Amniotic stem cell (primary cell): ENCODE results near the gene DNAH2.
"Not testable (repeated sequence)": the region's sequence is repeated elsewhere in the genome, so short reads cannot be mapped to it uniquely, and the experiment has no call there.

Source experiments
- DNase-seq: peaks from one replicate; lab custom pipeline; 2025; lab: John Stamatoyannopoulos, UW

Gene DNAH2

GRCh38 chr17:7780736-7781135 is 63.2 kb downstream of the DNAH2 start:
- no peak for DNase-seq

GRCh38 chr17:7781429-7781828 is 63.9 kb downstream of the DNAH2 start:
- DNase-seq, result no peak

- DNase-seq, result no peak
Measured at GRCh38 chr17:7782240-7782639, 64.7 kb downstream of the DNAH2 start.

- no peak for DNase-seq
Measured at GRCh38 chr17:7786866-7787265, 69.3 kb downstream of the DNAH2 start.

- DNase-seq, result no peak
Measured at GRCh38 chr17:7789131-7789530, 71.6 kb downstream of the DNAH2 start.

GRCh38 chr17:7790150-7790549 is 72.6 kb downstream of the DNAH2 start:
- no peak for DNase-seq

GRCh38 chr17:7792611-7793010 is 75.1 kb downstream of the DNAH2 start:
- DNase-seq, result no peak

GRCh38 chr17:7794075-7794663 is 76.6 kb downstream of the DNAH2 start:
- DNase-seq, result no peak

- DNase-seq, result no peak
Measured at GRCh38 chr17:7797976-7798375, 80.4 kb downstream of the DNAH2 start.

GRCh38 chr17:7798839-7799238 is 81.3 kb downstream of the DNAH2 start:
- no peak for DNase-seq

- DNase-seq, result no peak
Measured at GRCh38 chr17:7803981-7804380, 86.4 kb downstream of the DNAH2 start.

- DNase-seq, result no peak
Measured at GRCh38 chr17:7806587-7806986, 89.0 kb downstream of the DNAH2 start.

GRCh38 chr17:7807206-7807605 is 89.7 kb downstream of the DNAH2 start:
- DNase-seq, result no peak

GRCh38 chr17:7809086-7809790 is 91.7 kb downstream of the DNAH2 start:
- DNase-seq, result no peak

- DNase-seq, result not testable (repeated sequence)
Measured at GRCh38 chr17:7809791-7810343, 92.3 kb downstream of the DNAH2 start.

- no peak for DNase-seq
Measured at GRCh38 chr17:7811251-7811650, 93.7 kb downstream of the DNAH2 start.

- no peak for DNase-seq
Measured at GRCh38 chr17:7814969-7815368, 97.4 kb downstream of the DNAH2 start.

- DNase-seq, result no peak
Measured at GRCh38 chr17:7816926-7817642, 99.5 kb downstream of the DNAH2 start.

GRCh38 chr17:7817643-7817964 is 100.1 kb downstream of the DNAH2 start:
- no peak for DNase-seq

GRCh38 chr17:7818026-7818425 is 100.5 kb downstream of the DNAH2 start:
- no peak for DNase-seq

GRCh38 chr17:7818746-7819645 is 101.5 kb downstream of the DNAH2 start:
- no peak for DNase-seq

- no peak for DNase-seq
Measured at GRCh38 chr17:7820231-7820630, 102.7 kb downstream of the DNAH2 start.
